ENCODE results near the gene ICA1L. TPM values are rescaled to one million over a fixed set of nuclear protein-coding genes. Genes with fewer than 3 reads are reported as not detected.

ICA1L gene
- total RNA-seq, 1 experiment from 2014 or later, result 4.5 TPM

GRCh38 chr2:202771741-202772460 is 99.7 kb downstream of the ICA1L start:
- H3K36me3 Mint-ChIP-seq (ENCODE audit: insufficient read depth in 1 of 3, low read depth in 3 of 3), result peaks cover 4 to 16% (median 12%) of the 10 kb centered on the region in 3 experiments; a peak in 5 of 7 replicates
- no peak overlapping the region for H3K27ac Mint-ChIP-seq

More at GRCh38 chr2:202771741-202772460, 99.7 kb downstream of the ICA1L start:
- Histone ChIP-seq H3K14ac (ENCODE audit: insufficient read depth, low read length) (no peak overlapping the region), H4K20me1 (ENCODE audit: control insufficient read depth, insufficient read depth, insufficient read length) (no peaks in the 10 kb centered on the region), H2BK15ac (ENCODE audit: low read depth, low read length) (no peak overlapping the region), H2BK5ac (ENCODE audit: insufficient read length, low read length) (no peak overlapping the region), H2BK120ac (ENCODE audit: low read depth, low read length, poor library complexity, severe bottlenecking) (no peak overlapping the region), H3K27ac (ENCODE audit: insufficient read length, low read depth, low read length) (no peak overlapping the region), H3K27me3 (ENCODE audit: insufficient read depth, low read length) (no peaks in the 10 kb centered on the region), H3K23ac (ENCODE audit: insufficient read length, low read depth, low read length) (no peak overlapping the region), H2AFZ (ENCODE audit: low read length) (no peak overlapping the region), H3K4me1 (ENCODE audit: insufficient read depth, low read length) (no peaks in the 10 kb centered on the region), H2BK12ac (ENCODE audit: insufficient read length, low read depth, low read length) (no peak overlapping the region), H4K5ac (ENCODE audit: insufficient read length, low read depth, low read length) (no peak overlapping the region), H3K79me2 (ENCODE audit: insufficient read depth, low read length) (no peaks in the 10 kb centered on the region), H3K9ac (ENCODE audit: extremely low read depth, insufficient read length, low read length) (no peak overlapping the region), H3K23me2 (ENCODE audit: insufficient read length, low read depth, low read length, poor library complexity, severe bottlenecking) (no peaks in the 10 kb centered on the region), H3K18ac (ENCODE audit: insufficient read length, low read depth, low read length) (no peak overlapping the region), H3K4me2 (ENCODE audit: insufficient read depth, insufficient read length, low read length) (no peak overlapping the region), H3K9me3 (ENCODE audit: control insufficient read depth, low read depth, low read length) (no peaks in the 10 kb centered on the region), H3T11ph (ENCODE audit: low read length) (no peak overlapping the region), H4K91ac (ENCODE audit: insufficient read length, low read depth, low read length) (no peak overlapping the region), H3K79me1 (ENCODE audit: insufficient read depth, low read depth, low read length, poor library complexity, severe bottlenecking) (no peaks in the 10 kb centered on the region), H3K4ac (ENCODE audit: low read depth, low read length) (no peak overlapping the region), H2BK20ac (ENCODE audit: low read depth, low read length, poor library complexity, severe bottlenecking) (no peak overlapping the region), H2AK5ac (ENCODE audit: insufficient read length, low read length) (no peak overlapping the region), H3K56ac (ENCODE audit: insufficient read length, low read depth, low read length) (no peak overlapping the region), H4K8ac (replicated peaks; ENCODE audit: insufficient read length, low read depth, low read length) (no peak overlapping the region)
- Mint-ChIP-seq H3K9me3 (no peaks in the 10 kb centered on the region), H3K4me3 (no peak overlapping the region), H3K4me1 (peaks cover 17% of the 10 kb centered on the region in 2 experiments), H3K27me3 (ENCODE audit: low read depth) (no peaks in the 10 kb centered on the region)
- TF ChIP-seq CTCF (conservative IDR thresholded peaks at IDR 0.05), result no peak
- WGBS (ENCODE audit: extremely low coverage, insufficient read length, low lambda C conversion rate), result 100% methylated on average over 1 of the region's 7 CpGs
- no peak for DNase-seq
